ENCODE measurements around the gene NEK8. TPM values are rescaled to one million over a fixed set of nuclear protein-coding genes. Genes with fewer than 3 reads are reported as not detected.
A peak's percentile ranks its signal among the peaks of the same experiment; 100 is the strongest.
"Not testable (repeated sequence)": the region's sequence is repeated elsewhere in the genome, so short reads cannot be mapped to it uniquely, and the experiment has no call there.

Gene NEK8
- total and polyA plus RNA-seq, 9 donors, result 1.9 to 8.3 (median 3.2) TPM

GRCh38 chr17:28723159-28723835 is 5.3 kb upstream of the NEK8 start:
- Histone ChIP-seq H3K4me1 (ENCODE audit: insufficient read depth) (peaks cover 13% of the 10 kb centered on the region), H3K9me3 (no peaks in the 10 kb centered on the region), H3K4me3 (no peak overlapping the region), H3K36me3 (no peaks in the 10 kb centered on the region), H3K27ac (no peak overlapping the region), H3K27me3 (no peaks in the 10 kb centered on the region)
- DNase-seq, result no peak
- TF ChIP-seq CTCF (IDR thresholded peaks at IDR 0.05), result no peak
- no peak for TF ChIP-seq EP300 (IDR thresholded peaks at IDR 0.05)
- TF ChIP-seq POLR2A (IDR thresholded peaks at IDR 0.05), result no peak
- intact Hi-C loops (cut with DNase I), result loop anchor here in 1 of 4 donors (10.0 kb wide), 1 partner anchor 172 kb away; the partner anchor contains the start of gene FLOT2
- WGBS, 3 donors, result 63 to 70% (median 65%) methylated on average over 6 of the region's 6 CpGs

GRCh38 chr17:28723836-28724499 is 4.6 kb upstream of the NEK8 start:
- WGBS, 3 donors, result 60 to 78% (median 66%) methylated on average over 4 of the region's 4 CpGs
- intact Hi-C loops (cut with DNase I), result loop anchor here in 1 of 4 donors (10.0 kb wide), 1 partner anchor 171 kb away; the partner anchor contains the start of gene FLOT2
- H3K9me3 ChIP-seq, DNase-seq, H3K27me3 ChIP-seq, H3K36me3 ChIP-seq, H3K27ac ChIP-seq, H3K4me3 ChIP-seq: not testable (repeated sequence)
- peaks cover 11% of the 10 kb centered on the region for H3K4me1 ChIP-seq (ENCODE audit: insufficient read depth)

DNA sequence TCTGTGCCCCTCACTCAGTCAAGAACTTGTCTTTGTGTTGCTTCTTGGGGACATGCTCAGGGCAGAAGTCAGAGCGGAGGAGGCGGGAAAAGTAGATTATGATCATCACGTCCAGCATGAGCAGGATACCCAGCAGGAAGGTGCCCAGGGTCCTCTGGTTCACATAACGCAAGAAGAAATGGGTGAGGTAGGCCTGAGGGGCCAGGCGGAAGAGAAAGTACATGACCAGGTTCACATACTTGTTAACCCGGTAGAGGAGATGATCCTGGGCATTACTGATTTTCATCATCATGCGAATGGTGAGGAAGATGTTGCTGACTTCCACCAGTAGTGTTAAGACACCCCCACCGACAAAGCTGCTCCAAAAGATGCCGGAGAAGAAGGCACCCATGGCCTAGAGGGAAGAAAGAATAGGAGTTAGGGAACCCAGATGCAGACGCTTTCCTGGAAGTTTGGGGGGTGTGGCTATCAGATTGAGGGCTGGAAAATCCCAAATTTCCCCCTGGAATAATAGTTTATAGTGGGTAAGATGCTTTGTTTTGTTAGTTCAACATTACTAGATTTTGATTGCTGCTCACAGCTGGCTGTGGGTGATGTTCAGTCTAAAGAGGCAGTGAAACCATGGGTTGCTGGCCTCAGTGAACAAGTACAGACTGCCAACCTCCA is 4.0 kb upstream of the NEK8 start:
- 68 to 78% (median 73%) methylated on average over 10 of the region's 10 CpGs for WGBS, 3 donors
- H3K4me1 ChIP-seq (ENCODE audit: insufficient read depth), result peaks cover 11% of the 10 kb centered on the region

GRCh38 chr17:28725166-28725659 is 3.4 kb upstream of the NEK8 start:
- TF ChIP-seq POLR2A (IDR thresholded peaks at IDR 0.05) (no peak), EP300 (IDR thresholded peaks at IDR 0.05) (no peak), CTCF (IDR thresholded peaks at IDR 0.05) (no peak)
- no peaks in the 10 kb centered on the region for H3K36me3 ChIP-seq
- no peaks in the 10 kb centered on the region for H3K27me3 ChIP-seq
- peak overlapping the region; percentile 86 for H3K4me3 ChIP-seq
- H3K9me3 ChIP-seq, result no peaks in the 10 kb centered on the region
- DNase-seq, result no peak
- intact Hi-C loops (cut with DNase I), result loop anchor here in 1 of 4 donors (10.0 kb wide), 1 partner anchor 170 kb away; the partner anchor contains the start of gene FLOT2
- H3K4me1 ChIP-seq (ENCODE audit: insufficient read depth), result peaks cover 11% of the 10 kb centered on the region
- H3K27ac ChIP-seq, result no peak overlapping the region
- WGBS, 3 donors, result 12 to 18% (median 13%) methylated on average over 20 of the region's 20 CpGs

More for the DNA sequence above, 4.0 kb upstream of the NEK8 start:
- H3K9me3 ChIP-seq, result no peaks in the 10 kb centered on the region
- H3K36me3 ChIP-seq, result no peaks in the 10 kb centered on the region
- no peak overlapping the region for H3K27ac ChIP-seq
- no peak overlapping the region for H3K4me3 ChIP-seq
- H3K27me3 ChIP-seq, result no peaks in the 10 kb centered on the region
- TF ChIP-seq CTCF (IDR thresholded peaks at IDR 0.05), result no peak
- TF ChIP-seq EP300 (IDR thresholded peaks at IDR 0.05), result no peak
- TF ChIP-seq POLR2A (IDR thresholded peaks at IDR 0.05), result no peak
- intact Hi-C loops (cut with DNase I), result loop anchor here in 1 of 4 donors (10.0 kb wide), 1 partner anchor 170 kb away; the partner anchor contains the start of gene FLOT2
- no peak for DNase-seq
